Smooth muscle cell (in vitro differentiated cells): ENCODE results near the gene ACCSL. TPM values are rescaled to one million over a fixed set of nuclear protein-coding genes. Genes with fewer than 3 reads are reported as not detected.

Source experiments
- DNase-seq: peaks from one replicate; lab custom pipeline; 2025; ENCODE audit not compliant: unreplicated experiment; lab: John Stamatoyannopoulos, UW
- H2AFZ ChIP-seq: fragments of 200-600 bp; sonication (generic); 2 replicates; pipeline ENCODE4 v1.6.0; 2016; ENCODE audit warnings: antibody characterized with exemption, low read depth, mild to moderate bottlenecking
- H3F3A ChIP-seq: fragments of 200-600 bp; sonication (generic); 2 replicates; pipeline ENCODE4 v1.6.0; 2017; ENCODE audit warnings: antibody characterized with exemption, low read depth
- H3K27ac ChIP-seq: fragments of 200-600 bp; sonication (generic); 2 replicates; pipeline ENCODE4 v1.5.1; 2016; ENCODE audit warnings: low read depth, mild to moderate bottlenecking
- H3K27me3 ChIP-seq: fragments of 200-600 bp; sonication (generic); 2 replicates; pipeline ENCODE4 v1.6.1; 2016; ENCODE audit warnings: low read depth, mild to moderate bottlenecking
- H3K36me3 ChIP-seq: fragments of 200-600 bp; sonication (generic); 2 replicates; pipeline ENCODE4 v1.5.1; 2016; ENCODE audit warnings: low read depth
- H3K4me1 ChIP-seq: fragments of 200-600 bp; sonication (generic); 2 replicates; pipeline ENCODE4 v1.5.1; 2016; ENCODE audit warnings: low read depth
- H3K4me2 ChIP-seq: fragments of 200-600 bp; sonication (generic); 2 replicates; pipeline ENCODE4 v1.6.0; 2016; ENCODE audit warnings: mild to moderate bottlenecking
- H3K4me3 ChIP-seq: fragments of 200-600 bp; sonication (generic); 2 replicates; pipeline ENCODE4 v1.5.1; 2016; ENCODE audit warnings: mild to moderate bottlenecking
- H3K79me2 ChIP-seq: fragments of 200-600 bp; sonication (generic); 2 replicates; pipeline ENCODE4 v1.6.0; 2016; ENCODE audit warnings: low read depth, mild to moderate bottlenecking
- H3K9ac ChIP-seq: fragments of 200-600 bp; sonication (generic); 2 replicates; pipeline ENCODE4 v1.6.0; 2016; ENCODE audit warnings: low read depth
- H3K9me3 ChIP-seq: fragments of 200-600 bp; sonication (generic); replicated peaks from 2 replicates; pipeline ENCODE4 v1.5.1; 2016; ENCODE audit warnings: low read depth
- H4K20me1 ChIP-seq: fragments of 200-600 bp; sonication (generic); 2 replicates; pipeline ENCODE4 v1.6.0; 2016; ENCODE audit warnings: low read depth
- CTCF ChIP-seq: fragments of 200-600 bp; sonication (generic); IDR thresholded peaks from 2 replicates; pipeline ENCODE4 v1.5.1; 2017; ENCODE audit warnings: borderline replicate concordance, mild to moderate bottlenecking, antibody characterized with exemption; ENCODE audit not compliant: insufficient read depth, poor library complexity, severe bottlenecking
- WGBS: methylation state at CpG from one replicate; pipeline ENCODE4 v1.1.7; 2016; ENCODE audit warnings: low lambda C conversion rate; 5-methylcytosine and 5-hydroxymethylcytosine counted together
- polyA plus RNA-seq: library from polyadenylated mRNA; unstranded; fragments of >200 nt; fragmentation: Nextera tagmentation; extraction: Ambion mirVana; gene quantifications from 2 replicates; pipeline ENCODE4 v1.2.1, GENCODE V29; 2016
- total RNA-seq: library from RNA; depleted of rRNA; stranded (reverse); fragments of >200 nt; gene quantifications from 2 replicates; pipeline ENCODE4 v1.2.3, GENCODE V29; 2014

The ACCSL gene
- total and polyA plus RNA-seq, 2 experiments from 2014 or later: not detected

DNA sequence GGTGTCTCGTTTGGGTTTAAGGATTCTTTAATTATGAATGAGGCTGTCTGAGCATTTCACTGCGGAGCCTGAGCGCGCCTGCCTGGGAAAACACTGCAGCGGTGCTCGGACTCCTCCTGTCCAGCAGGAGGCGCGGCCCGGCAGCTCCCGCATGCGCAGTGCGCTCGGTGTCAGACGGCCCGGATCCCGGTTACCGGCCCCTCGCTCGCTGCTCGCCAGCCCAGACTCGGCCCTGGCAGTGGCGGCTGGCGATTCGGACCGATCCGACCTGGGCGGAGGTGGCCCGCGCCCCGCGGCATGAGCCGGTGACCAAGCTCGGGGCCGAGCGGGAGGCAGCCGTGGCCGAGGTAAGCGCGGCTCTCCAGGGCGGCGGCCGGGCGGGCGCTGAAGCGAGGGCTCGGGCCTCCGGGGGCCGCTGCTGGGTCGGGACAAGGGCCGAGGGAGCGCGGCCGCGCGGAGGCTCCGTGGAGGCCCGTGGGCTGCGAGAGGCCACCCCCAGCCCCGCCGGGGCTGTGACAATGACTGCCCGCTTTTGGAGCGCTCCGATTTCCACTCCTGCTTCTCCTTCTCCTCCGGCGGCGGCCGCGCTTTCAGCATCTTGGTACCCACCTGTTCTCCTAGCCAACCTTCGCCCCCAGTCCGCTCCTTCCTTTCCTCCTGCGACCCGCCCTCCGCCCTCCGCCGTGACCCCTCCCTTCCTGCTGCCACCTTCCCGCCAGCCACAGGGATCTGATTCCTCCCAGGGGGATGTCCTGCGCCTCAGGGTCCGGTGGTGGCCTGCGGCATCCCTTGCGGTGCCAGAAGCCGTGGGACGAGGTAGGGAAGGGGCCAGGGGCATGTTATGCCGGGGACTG is 48.0 kb downstream of the ACCSL start, which contains the start of gene EXT2:
Gene EXT2, plus strand, starts transcription at position 173 of the 854 bp plus-strand sequence. CDS start 12,035 bp downstream, outside the sequence.
- Histone ChIP-seq H3K79me2 (peaks cover 12% of the 10 kb centered on the region), H4K20me1 (peaks cover 45% of the 10 kb centered on the region), H3K9me3 (no peaks in the 10 kb centered on the region), H2AFZ (peak within 1 kb of the TSS; percentile 90), H3K36me3 (no peaks in the 10 kb centered on the region), H3K4me1 (peaks cover 9% of the 10 kb centered on the region), H3K9ac (peak within 1 kb of the TSS; percentile 66), H3K27me3 (no peaks in the 10 kb centered on the region), H3K4me2 (peak within 1 kb of the TSS; percentile 91), H3K27ac (no peak within 1 kb of the TSS), H3F3A (no peaks in the 10 kb centered on the region), H3K4me3 (peak within 1 kb of the TSS; percentile 79)
- WGBS: under 1% methylated on average over 58 of the region's 83 CpGs
- TF ChIP-seq CTCF: peak; percentile 80
- DNase-seq: peak; percentile 74

GRCh38 chr11:44096360-44097185 is 48.8 kb downstream of the ACCSL start:
- DNase-seq: no peak
- H3K36me3 ChIP-seq: no peaks in the 10 kb centered on the region
- H3K4me2 ChIP-seq: peak overlapping the region; percentile 91
- H4K20me1 ChIP-seq: peaks cover 53% of the 10 kb centered on the region
- H3K27ac ChIP-seq: no peak overlapping the region
- H3K4me3 ChIP-seq: peak overlapping the region; percentile 79
- H3K9ac ChIP-seq: peak overlapping the region; percentile 66
- no peaks in the 10 kb centered on the region for H3K9me3 ChIP-seq
- 32% methylated on average over 7 of the region's 18 CpGs for WGBS
- H3F3A ChIP-seq: no peaks in the 10 kb centered on the region
- H2AFZ ChIP-seq: peak overlapping the region; percentile 90
- H3K27me3 ChIP-seq: no peaks in the 10 kb centered on the region
- peaks cover 17% of the 10 kb centered on the region for H3K79me2 ChIP-seq
- H3K4me1 ChIP-seq: peaks cover 9% of the 10 kb centered on the region
- TF ChIP-seq CTCF: no peak

DNA sequence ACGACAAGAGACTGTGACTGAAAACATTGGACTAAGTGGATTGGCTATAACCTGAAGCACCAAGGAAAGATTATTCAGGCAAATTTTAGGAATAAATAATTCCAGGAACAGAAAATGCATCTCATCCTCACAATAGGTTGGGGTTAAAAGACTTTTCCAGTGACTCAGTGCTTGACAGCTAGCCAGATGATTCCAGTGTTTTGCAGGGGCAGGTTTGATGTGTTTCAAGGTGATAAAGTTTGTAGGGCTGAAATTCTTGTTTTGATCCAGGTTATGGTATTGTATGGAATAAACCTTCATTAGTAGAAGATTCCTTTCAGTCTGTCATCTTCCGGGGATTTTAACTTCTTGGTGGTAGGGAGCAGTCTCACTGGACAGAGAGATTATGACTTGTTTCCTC is 50.0 kb downstream of the ACCSL start:
- no peak overlapping the region for H3K9ac ChIP-seq
- H4K20me1 ChIP-seq: peaks cover 66% of the 10 kb centered on the region
- H3F3A ChIP-seq: no peaks in the 10 kb centered on the region
- no peak for DNase-seq
- no peaks in the 10 kb centered on the region for H3K27me3 ChIP-seq
- TF ChIP-seq CTCF: no peak
- 93% methylated on average over 2 of the region's 2 CpGs for WGBS
- H3K4me2 ChIP-seq: no peak overlapping the region
- H3K4me1 ChIP-seq: peaks cover 9% of the 10 kb centered on the region
- H3K27ac ChIP-seq: no peak overlapping the region
- H3K79me2 ChIP-seq: peaks cover 23% of the 10 kb centered on the region
- no peak overlapping the region for H3K4me3 ChIP-seq
- no peaks in the 10 kb centered on the region for H3K36me3 ChIP-seq
- no peak overlapping the region for H2AFZ ChIP-seq
- H3K9me3 ChIP-seq: no peaks in the 10 kb centered on the region
